Measurements from ENCODE around the gene IDH3B.
A peak's percentile ranks its signal among the peaks of the same experiment; 100 is the strongest.

Gene IDH3B

GRCh38 chr20:2695206-2695983, 31.4 kb upstream of the IDH3B start:
- peak; percentile 44 for DNase-seq (ENCODE audit: low read depth)
- TF ChIP-seq POLR2A (IDR thresholded peaks at IDR 0.05; ENCODE audit: extremely low read depth, insufficient read length) (no peak), MYC (IDR thresholded peaks at IDR 0.05; ENCODE audit: low read depth, low read length) (no peak), MAX (IDR thresholded peaks at IDR 0.05; ENCODE audit: low read depth, low read length) (no peak)
- TF ChIP-seq, protein P1, sequence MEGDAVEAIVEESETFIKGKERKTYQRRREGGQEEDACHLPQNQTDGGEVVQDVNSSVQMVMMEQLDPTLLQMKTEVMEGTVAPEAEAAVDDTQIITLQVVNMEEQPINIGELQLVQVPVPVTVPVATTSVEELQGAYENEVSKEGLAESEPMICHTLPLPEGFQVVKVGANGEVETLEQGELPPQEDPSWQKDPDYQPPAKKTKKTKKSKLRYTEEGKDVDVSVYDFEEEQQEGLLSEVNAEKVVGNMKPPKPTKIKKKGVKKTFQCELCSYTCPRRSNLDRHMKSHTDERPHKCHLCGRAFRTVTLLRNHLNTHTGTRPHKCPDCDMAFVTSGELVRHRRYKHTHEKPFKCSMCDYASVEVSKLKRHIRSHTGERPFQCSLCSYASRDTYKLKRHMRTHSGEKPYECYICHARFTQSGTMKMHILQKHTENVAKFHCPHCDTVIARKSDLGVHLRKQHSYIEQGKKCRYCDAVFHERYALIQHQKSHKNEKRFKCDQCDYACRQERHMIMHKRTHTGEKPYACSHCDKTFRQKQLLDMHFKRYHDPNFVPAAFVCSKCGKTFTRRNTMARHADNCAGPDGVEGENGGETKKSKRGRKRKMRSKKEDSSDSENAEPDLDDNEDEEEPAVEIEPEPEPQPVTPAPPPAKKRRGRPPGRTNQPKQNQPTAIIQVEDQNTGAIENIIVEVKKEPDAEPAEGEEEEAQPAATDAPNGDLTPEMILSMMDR (IDR thresholded peaks at IDR 0.05; ENCODE audit: low read depth, low read length): no peak
- H3K4me3 ChIP-seq (ENCODE audit: low read depth, low read length): no peak overlapping the region

- no peak overlapping the region for H3K4me3 ChIP-seq (ENCODE audit: low read depth, low read length)
- DNase-seq (ENCODE audit: low read depth): no peak
- no peak for TF ChIP-seq POLR2A (IDR thresholded peaks at IDR 0.05; ENCODE audit: extremely low read depth, insufficient read length)
- no peak for TF ChIP-seq MAX (IDR thresholded peaks at IDR 0.05; ENCODE audit: low read depth, low read length)
Observed at GRCh38 chr20:2694519-2694918, 30.5 kb upstream of the IDH3B start.

GRCh38 chr20:2694008-2694471, 30.0 kb upstream of the IDH3B start:
- TF ChIP-seq POLR2A (IDR thresholded peaks at IDR 0.05; ENCODE audit: extremely low read depth, insufficient read length): no peak
- DNase-seq (ENCODE audit: low read depth): no peak
- H3K4me3 ChIP-seq (ENCODE audit: low read depth, low read length): no peak overlapping the region

- no peak for TF ChIP-seq POLR2A (IDR thresholded peaks at IDR 0.05; ENCODE audit: extremely low read depth, insufficient read length)
- TF ChIP-seq, protein P1 (IDR thresholded peaks at IDR 0.05; ENCODE audit: low read depth, low read length): no peak
- H3K4me3 ChIP-seq (ENCODE audit: low read depth, low read length): no peak overlapping the region
- peak; percentile 74 for DNase-seq (ENCODE audit: low read depth)
Observed at GRCh38 chr20:2693286-2694007, 29.4 kb upstream of the IDH3B start.

GRCh38 chr20:2692886-2693285, 28.9 kb upstream of the IDH3B start:
- no peak overlapping the region for H3K4me3 ChIP-seq (ENCODE audit: low read depth, low read length)
- DNase-seq (ENCODE audit: low read depth): peak; percentile 43
- no peak for TF ChIP-seq MAX (IDR thresholded peaks at IDR 0.05; ENCODE audit: low read depth, low read length)
- no peak for TF ChIP-seq POLR2A (IDR thresholded peaks at IDR 0.05; ENCODE audit: extremely low read depth, insufficient read length)
- TF ChIP-seq, protein P1 (IDR thresholded peaks at IDR 0.05; ENCODE audit: low read depth, low read length): no peak
- no peak for TF ChIP-seq MYC (IDR thresholded peaks at IDR 0.05; ENCODE audit: low read depth, low read length)

DNA sequence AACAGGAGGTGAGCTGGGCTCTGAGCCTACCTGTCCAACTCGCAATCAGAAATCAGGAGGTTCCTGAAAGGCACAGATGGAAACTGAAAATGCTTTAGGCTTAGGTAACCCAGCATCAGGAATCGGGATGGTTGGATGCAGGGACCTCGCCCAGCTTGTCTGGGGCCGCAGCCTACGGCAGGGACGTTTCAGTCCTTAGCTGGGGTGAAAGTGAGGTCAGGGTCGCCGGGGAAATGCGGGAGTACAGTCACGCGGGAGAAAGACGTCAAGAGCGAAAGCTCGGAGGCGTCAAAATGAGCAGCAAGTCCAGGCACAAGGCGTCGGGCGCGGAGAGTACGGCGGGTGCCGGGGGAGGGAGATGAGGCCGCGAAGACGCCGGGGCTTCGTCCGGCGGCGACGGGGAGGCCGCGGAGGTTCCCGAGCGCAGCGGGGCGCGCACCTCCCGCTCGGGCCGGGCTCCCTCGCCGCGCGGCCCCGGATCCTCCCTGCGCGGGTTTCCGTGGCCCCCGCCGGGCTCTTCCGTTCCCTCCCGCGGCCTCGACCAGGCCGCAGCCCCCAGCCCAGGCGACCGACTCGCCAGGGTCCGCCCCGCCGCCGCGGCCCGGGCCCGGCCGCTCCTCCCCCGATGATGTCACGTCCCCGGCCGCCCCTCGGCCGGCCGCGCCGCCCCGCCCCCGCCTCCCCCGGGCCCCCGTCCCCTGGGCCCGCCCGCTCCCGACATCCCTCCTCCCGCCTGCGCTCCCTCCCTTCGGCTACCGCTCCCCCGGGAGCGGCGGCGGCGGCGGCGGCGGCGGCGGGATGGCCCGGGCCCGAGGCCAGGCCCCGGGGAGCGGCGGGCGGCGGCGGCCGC, 28.2 kb upstream of the IDH3B start, which contains the start of gene EBF4:
Gene EBF4 (plus strand): TSS at position 745 of the 850 bp plus-strand sequence. CDS start 866 bp downstream, outside the sequence.
- DNase-seq (ENCODE audit: low read depth): peak; percentile 68
- 0 out of 2 replicates have a peak, but pooled peaks have one; percentile 3 for TF ChIP-seq MYC (IDR thresholded peaks at IDR 0.05; ENCODE audit: low read depth, low read length)
- TF ChIP-seq POLR2A (IDR thresholded peaks at IDR 0.05; ENCODE audit: extremely low read depth, insufficient read length): peak; percentile 29
- TF ChIP-seq, protein P1 (IDR thresholded peaks at IDR 0.05; ENCODE audit: low read depth, low read length): no peak
- TF ChIP-seq MAX (IDR thresholded peaks at IDR 0.05; ENCODE audit: low read depth, low read length): peak; percentile 71
- H3K4me3 ChIP-seq (ENCODE audit: low read depth, low read length): no peak within 1 kb of the TSS
